NT2/D1 (cell line): ENCODE data around the gene TIMM50.

Experiments used
- SUZ12 ChIP-seq: IDR thresholded peaks from 2 replicates; pipeline ENCODE4 v1.6.1; 2011; ENCODE audit not compliant: insufficient read length, insufficient read depth; ENCODE audit errors: extremely low read depth
- ZNF274 ChIP-seq: IDR thresholded peaks from 2 replicates; pipeline ENCODE4 v1.6.1; 2011; ENCODE audit warnings: mild to moderate bottlenecking, low read depth, low read length

DNA sequence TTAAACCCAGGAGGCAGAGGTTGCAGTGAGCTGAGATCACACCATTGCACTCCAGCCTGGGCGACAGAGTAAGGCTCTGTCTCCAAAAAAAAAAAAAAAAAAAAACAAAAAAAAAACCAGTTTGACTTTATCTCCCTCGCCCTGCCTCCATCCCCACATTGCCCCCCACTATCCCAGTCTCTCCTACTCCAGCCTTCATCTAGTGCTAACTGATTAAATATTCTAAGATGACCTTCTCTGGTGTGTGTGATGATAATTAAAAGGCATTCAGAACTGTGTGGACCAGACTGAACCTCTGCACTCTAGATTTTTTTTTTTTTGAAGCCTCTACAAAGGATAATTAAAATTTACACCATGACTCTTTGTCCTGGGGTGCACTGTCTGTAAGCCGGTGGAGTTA is 12.2 kb downstream of the TIMM50 start:
- no peak for TF ChIP-seq ZNF274
- no peak for TF ChIP-seq SUZ12
